Stimulated activated CD4-positive, alpha-beta T cell treated with anti-CD3 and anti-CD28 coated beads, Interleukin-15, amount 100 ng/mL, for 1 hour (primary cell): ENCODE data around the gene RPS14.
A peak's percentile ranks its signal among the peaks of the same experiment; 100 is the strongest.
"Not testable (repeated sequence)": the region's sequence is repeated elsewhere in the genome, so short reads cannot be mapped to it uniquely, and the experiment has no call there.

Experiments
- DNase-seq, 2 donors: peaks; one replicate each; pipeline ENCODE4 v3.0.0-alpha.2; 2020; ENCODE audit warnings: low read depth in 1 of 2, low spot score in 1 of 2

Gene RPS14

DNA sequence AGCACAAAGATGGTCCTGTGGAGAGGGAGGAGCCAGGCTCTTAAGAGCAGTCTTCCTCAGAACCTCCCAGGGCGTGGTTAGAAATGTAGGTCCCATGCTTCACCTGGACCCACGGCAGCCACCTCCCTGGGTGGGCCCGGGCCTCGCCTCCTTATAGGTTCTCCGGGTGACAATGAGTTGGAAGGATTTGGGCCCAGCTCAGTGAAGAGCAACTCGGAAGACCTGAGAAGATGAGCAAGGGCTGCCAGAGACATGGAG is 32.1 kb upstream of the RPS14 start:
- no peak for DNase-seq

DNA sequence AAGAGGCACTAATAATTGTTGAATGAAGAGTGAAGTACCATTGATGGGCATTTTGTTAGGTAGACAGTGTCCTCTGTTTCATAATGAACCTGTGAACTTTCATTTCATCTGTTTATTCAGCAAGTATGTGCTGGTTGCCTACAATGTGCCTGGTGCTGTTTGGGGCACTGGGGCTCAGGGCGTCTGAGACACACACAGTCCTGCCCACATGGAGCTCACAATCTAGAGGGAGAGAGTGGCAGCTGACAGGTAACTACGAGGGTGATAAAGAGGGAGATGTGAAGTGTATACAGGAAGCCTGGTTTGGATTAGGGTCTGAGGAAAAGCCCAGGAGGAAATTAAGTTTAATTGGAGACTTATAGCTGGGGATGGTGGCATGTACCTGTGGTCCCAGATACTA is 29.9 kb upstream of the RPS14 start:
- DNase-seq, result no peak

DNA sequence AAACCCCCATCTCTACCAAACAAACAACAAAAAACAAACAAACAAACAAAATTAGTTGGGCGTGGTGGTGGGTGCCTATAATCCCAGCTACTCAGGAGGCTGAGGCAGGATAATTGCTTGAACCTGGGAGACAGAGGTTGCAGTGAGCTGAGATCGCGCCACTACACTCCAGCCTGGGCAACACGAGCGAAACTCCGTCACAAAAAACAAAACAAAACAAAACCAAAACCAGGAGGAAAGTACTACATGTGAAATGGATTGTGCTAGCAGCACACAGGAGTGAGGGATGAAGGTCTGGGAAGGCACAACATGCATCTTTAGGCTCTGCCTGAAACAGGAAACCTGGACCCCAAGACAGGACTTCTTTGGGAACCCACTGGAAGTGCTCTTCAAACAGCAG is 27.0 kb upstream of the RPS14 start:
- not testable (repeated sequence) for DNase-seq

DNA sequence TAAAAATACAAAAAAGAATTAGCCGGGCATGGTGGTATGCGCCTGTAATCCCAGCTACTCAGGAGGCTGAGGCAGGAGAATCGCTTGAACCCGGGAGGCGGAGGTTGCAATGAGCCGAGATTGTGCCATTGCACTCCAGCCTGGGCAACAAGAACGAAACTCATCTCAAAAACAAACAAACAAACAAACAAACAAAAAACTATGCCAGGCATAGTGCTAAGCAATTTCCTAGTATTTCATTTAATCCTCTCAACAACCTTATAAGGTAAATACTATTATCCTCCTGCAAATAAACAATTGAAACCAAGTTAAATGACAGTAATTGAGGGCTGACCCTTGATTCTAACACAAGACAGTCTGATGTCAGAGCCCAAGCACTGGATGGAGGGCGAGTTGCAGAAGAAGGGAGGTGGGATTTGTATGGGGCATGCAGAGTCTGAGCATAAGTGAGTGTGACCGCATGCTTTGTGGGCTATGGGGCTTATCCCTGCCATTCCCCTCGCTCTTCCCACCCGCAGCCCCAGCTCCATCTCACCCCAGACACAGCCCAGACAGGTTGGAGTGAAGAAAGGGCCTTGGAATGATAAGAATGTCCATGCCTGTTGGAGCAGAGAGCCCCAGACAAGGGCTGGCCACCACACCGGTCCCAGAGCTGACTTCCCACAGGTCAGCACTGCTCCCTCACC is 24.3 kb upstream of the RPS14 start:
- DNase-seq, result no peak

DNA sequence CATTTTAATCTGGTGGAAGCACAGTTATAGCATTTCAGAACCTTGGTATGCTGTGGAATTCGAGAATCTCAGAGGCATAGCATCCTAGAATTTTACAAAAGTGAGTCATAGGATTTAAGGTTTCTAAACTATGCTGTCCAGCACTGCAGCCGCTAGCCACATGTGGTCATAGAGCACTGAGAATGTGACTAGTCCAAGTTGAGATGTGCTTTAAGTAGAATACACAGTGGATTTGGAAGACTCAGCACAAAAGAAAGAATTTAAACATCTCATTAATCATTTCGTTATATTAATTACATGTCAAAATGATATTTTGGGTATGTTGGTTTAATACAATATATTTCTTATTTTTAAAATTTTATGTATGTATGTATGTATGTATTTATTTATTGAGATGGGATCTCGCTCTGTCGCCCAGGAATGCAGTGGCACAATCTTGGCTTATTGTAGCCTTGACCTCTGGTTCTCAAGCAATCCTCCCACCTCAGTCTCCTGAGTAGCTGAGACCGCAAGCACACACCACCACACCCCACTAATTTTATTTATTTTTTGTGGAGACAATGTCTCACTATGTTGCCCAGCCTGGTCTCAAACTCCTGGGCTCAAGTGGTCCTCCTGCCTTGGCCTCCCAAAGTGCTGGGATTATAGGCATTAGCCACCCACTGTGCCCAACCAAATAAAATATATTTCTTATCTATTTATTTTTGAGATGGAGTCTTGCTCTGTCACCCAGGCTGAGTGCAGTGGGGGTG is 20.4 kb upstream of the RPS14 start:
- DNase-seq, result no peak

DNA sequence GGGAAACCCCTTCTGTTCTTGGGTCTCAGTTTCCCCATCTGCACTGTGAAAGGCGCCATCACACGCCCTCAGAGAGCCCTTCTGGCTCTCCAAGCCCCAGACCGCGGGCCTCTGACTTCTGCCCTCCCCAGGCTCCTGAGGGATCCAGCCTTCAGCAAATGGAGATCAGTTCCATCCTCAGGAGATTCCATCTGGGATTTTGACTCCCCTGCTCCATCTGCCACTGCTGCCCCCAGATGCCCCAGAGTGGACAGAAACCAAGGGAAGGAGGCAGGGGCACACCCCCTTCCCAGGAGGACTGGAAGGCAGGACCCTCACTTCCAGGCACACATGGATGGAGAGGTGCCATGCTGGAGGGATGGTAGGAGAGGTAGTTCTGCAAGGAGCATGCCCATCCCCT is 18.7 kb upstream of the RPS14 start:
- DNase-seq, result no peak

DNA sequence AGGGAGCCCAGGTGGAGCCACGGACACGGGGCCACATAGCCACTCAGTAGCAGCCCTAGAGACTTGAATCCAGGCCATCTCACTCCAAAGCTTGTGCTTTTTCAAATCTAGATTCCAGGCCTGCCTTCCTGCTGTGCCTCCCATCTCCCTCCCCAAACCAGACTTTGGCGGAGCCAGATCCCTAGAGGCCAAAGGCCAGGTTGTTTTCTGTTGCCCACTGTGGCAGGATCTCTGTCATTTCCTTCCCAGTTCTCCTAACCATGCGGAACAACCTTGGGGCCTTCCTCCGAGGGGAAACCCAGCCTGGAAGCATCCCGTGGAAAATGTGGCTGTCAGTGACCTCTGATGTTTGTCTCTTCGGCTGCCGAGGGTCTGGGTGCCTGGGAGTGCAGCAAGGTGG is 16.4 kb upstream of the RPS14 start:
- no peak for DNase-seq

DNA sequence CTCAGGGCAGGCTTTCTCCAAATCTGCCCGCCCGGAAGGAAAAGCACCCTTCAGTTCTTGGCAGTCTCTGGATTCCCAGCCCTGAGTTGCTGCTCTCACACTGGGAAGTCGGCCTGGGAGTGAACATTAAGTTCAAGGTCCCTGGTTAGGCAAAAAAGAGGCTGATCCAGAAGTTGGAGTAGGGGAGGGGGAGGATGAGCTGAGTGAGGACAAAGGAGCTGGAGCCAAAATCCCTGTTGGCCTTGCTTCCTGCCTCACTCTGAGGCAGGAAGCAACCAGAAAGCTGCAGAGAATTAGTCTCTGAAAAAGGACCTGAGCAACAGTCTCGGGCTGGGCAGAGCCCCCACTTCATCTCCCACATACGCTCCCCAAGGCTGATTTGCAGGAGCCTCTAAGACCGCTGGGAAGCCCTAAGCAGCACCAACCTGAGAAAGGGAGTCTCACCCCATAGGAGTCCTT is 15.0 kb upstream of the RPS14 start:
- DNase-seq, result no peak

DNA sequence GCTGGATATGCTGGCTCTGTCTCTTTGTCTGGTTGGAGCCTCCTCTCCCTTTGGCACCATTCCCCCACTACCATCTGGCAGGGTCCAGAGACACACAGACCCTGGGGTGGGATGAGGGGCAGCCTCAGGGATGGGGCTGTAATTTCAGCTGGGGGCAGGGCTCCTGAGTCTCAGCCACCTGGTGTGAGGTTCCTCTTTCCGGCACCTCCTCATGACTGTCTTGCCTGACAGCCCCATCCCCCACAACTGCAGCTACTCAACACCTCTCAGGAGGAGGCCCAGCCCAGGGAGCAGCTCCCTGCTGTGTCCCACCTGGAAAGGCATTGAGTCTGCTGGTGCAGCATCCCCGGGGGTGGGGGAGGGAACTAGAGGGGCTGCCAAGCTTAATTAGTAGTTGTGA is 11.7 kb upstream of the RPS14 start:
- DNase-seq, result no peak

DNA sequence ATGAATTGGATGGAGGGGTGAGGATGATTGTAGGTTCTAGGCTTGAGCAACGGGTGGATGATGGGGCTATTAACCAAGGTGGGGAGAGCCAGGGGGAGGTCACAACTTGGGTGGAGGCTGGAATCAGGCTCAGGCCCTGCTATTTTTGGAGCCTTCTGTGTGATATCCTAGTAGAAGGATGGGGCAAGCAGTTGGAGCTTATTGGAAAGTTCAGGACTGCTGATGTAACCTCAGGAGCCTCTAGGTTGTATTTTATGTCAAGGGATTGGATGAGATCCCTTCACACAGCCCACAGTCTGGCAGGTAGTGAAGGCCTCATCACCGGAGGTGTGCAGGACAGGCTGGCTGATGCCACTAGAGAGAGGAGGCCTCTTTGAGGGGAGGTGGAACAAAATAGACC is 11.2 kb upstream of the RPS14 start:
- no peak for DNase-seq

DNA sequence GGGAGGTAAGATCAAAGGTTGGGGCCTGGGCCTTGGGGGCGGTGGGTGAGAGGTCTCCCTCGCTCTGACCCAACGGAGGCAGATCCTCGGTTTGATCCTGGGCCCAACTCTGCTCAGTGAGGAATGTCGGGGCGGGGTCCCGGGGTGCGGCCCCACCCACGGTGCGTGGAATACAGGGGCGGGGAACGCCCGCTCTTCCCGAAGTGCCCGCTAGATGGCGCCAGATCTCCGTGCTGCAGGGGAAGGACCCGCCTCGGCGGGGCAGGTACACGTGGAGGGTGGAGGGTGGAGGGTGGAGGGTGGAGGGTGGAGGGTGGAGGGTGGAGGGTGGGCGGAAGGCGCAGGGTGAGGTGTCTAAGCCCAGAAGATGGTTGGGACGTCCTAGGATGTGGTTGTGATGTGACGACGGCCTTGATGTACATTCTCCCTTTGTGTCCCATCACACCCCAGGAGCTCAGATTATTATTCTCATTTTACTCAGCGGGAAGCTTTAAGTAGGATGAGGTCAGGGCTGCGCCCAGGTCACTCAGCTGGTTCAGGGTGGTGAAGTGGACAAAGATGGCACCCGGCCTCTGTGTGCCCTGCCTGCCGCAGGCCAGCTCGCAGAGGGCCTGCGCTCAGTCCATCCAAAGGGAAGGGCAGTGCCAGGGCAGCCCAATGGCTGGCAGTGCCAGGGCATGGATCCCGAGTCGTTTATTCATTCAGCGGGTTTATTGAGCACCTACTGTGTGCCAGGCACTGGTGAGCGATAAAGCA is 9.4 kb upstream of the RPS14 start:
- DNase-seq, result peak; percentile 71 to 87

DNA sequence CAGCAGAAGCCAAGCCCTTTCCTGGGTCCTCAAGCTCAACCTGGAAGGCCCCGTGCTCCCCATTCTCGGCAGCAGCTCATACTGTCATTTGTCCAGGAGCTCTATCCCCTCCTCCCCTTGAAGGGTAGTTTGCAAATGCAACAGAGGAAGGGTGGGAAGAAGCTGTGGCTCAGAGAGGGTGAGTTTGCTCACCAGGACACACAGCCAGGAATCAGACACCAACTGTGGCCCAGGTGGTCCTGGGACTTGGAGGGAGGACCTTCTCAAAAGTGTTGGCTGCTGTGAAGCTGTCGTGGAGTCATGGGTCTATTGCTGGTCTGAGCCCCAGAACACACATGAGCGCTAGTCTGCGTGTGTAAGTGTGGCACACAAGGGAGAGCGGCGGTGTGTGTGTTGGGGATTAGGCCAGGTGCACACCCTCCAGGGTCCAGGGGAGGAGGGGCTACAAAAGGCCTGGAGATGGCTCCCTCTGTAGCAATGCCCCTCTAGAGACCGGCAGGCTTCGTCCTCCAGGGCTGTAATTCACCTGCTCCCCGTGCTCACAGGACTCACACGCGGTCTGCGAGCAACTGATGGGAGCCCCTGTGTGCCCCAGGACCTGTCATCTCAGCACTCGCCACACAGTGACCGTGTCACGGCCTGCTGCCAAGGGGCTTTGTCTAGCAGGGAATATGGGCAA is 8.2 kb upstream of the RPS14 start:
- no peak for DNase-seq

DNA sequence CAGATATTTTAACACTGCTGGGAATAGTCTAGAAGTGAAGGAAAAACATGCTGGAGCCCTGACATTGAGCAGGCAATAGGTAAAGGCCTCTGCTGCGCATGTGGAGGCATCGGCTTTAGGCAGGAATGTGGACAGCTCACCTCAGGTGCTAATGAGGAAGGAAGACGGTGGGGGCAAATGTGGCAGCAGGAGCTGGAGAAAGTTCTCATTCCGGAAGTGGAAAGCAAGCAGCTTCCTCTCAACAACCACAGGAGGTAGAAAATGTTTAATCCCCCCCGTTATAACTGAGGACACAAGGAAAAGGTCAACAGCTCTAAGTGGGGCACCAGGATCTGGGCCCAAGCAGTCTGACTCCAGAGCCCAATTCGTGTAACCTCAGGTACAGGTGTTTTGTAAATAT is 7.6 kb upstream of the RPS14 start:
- no peak for DNase-seq

DNA sequence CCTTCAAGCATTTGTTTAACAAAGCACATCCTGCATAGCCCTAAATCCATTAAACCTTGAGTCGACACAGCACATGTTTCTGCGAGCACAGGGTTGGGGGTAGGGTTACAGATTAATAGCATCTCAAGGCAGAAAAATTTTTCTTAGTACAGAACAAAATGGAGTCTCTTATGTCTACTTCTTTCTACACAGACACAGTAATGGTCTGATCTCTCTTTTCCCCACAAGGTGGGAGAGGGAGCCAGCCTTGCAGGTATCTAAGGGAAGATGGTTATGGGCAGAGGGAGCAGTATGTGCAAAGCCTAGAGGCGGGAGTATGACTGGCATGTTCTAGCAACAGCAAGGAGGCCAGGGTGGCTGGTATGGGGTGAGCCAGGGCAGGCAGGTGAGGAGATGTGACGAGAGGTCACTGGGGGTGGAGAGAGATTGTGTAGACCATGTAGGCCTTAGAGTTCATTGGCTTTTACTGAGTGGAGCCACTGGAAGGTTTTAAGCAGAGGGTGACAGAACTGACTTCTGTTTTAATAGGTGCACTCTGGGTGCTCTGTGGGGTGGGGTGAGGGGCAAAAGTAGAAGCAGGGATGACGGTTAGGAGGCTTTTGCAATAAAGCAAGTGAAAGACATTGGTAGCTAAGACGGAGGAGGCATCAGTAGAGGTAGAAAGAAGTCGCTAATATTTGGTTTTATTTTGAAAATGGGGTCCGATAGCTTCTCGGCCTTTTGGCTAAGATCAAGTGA is 5.1 kb upstream of the RPS14 start:
- DNase-seq, result no peak

DNA sequence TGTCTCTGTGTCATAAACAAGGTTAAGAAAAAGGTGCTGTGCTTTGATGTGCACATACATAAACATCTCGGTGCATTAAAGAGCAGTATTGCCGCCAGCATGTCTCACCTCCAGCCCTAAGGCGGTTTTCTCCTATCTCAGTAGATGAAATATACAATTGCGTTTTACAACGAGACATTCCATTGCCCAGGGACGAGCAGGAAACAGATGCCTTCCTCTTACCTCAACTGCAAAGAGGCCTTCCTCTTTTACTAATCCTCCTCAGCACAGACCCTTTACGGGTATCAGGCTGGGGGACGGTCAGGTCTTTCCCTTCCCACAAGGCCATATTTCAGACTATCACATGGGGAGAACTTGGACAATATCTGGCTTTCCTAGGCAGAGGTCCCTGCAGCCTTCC is 4.5 kb upstream of the RPS14 start:
- DNase-seq, result not testable (repeated sequence)

DNA sequence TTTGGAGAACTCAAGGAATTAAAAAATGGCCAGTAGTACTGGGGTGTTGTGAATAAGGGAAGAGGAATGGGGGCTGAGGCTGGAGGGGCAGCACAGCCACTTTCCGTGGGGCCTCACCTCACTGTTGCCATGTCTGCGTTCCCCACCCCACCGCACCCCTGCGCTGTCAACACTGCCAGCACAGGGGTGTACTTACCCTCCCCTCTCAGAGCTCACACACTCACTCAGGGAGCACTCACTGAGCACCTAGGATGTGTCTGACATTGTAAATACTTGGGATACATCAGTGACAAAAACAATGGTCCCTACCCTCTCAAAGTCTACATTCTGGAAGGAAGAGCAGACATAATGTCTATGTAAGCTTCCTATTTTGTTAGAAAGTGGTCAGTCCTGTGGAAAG is 3.4 kb upstream of the RPS14 start:
- no peak for DNase-seq

DNA sequence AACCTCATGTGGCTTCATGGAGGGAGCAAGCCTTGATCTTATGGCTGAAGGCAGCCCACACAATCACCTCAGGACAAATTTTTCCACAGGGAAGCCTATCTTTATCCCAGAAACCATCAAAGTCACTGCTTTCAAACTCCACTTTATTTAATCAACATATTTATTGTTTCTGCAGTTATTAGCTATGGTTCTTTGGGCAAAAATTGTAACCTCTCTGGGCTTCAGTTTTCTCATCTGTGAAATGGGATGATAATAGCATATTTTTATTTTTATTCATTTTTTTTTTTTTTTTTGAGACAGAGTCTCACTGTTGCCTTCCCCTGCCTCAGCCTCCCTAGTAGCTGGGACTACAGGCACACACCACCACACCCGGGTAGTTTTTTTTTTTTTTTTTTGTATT is 2.1 kb upstream of the RPS14 start:
- no peak for DNase-seq

DNA sequence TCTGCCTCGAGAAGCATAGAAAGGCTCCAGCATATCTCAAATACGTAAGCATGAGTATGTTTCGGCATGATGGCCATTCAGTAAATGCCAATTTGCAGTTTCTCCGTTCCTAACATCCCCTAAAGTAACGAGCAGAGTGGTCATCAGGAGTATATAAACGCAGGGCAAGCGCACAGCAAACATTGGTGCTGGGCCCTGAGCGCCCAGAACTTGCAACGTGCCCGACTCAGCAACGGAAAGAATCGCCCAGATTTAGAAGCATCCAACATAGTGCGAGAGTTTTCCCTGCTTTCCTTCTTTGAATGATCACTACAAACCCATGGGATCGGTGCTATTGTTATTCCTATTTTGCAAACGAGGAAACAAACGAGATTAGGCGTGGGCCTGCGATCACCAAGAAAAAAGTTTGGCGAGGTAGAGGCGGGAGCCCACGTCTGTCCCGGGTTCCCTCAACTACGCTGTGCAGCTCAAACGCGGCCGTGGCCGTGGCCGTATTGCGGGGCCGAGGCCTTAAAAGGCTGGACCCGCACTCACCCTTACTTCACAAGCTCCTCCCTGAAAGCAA is 505 bp downstream of the RPS14 start:
- no peak for DNase-seq

DNA sequence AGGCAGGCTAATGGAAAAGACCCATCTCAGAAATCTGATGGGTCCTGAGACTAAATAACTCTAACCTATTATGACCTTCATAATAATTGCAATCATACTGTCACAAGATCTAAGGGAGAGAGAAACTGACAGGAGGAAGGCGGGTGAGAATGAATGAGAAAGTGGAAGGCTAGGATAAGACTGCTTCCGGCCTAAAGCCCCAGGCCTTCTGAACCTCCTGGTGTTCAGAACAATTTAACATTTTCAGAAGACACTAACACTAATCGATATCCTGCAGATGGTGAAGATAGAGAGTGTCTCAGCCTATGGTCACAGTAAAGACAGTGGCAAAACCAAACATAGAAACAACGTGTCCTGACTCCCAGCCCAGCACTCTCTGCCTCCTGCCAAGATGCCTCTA is 1.2 kb downstream of the RPS14 start:
- no peak for DNase-seq

DNA sequence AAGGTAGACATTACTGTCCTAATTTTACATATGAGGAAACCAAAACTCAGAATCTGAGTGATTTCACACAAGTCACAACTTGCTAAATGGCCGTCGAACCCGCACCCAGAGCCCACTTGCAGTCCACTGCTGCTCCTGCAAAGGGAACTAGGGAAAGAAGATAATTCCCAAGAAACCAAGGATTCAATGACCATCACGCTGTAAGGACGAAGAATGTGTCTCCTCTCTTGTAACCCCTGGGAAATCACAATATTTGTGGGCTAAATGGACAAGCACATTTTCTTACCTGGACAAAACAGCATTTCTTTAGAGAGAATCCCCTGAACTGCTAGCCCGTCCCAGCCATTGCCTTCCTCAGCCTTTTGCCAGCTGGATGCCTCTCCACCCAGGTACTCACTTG is 2.4 kb downstream of the RPS14 start:
- no peak for DNase-seq

DNA sequence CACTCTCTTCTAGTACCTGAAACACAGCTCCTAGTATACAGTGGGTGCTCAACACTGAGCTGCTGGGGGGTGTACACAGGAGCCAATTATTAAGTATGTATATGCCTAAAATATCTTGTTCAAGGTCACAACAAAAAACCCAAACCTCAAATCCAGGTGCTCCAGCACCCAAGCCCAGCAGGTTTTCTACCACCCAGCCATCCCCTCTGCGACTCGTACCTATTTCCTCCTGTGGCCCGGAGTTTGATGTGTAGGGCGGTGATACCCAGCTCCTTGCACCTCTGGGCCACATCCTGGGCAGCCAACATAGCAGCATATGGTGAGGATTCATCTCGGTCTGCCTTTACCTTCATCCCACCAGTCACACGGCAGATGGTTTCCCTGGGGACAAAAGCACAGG is 3.0 kb downstream of the RPS14 start:
- no peak for DNase-seq
